Frontal cortex (tissue), 4 donors: ENCODE results near the gene FBXO39. TPM values are rescaled to one million over a fixed set of nuclear protein-coding genes. Genes with fewer than 3 reads are reported as not detected.
"Not testable (repeated sequence)": the region's sequence is repeated elsewhere in the genome, so short reads cannot be mapped to it uniquely, and the experiment has no call there.

Source experiments
- DNase-seq, 2 donors: peaks; one replicate each; pipeline ENCODE4 v3.0.0; 2012; ENCODE audit warnings: low spot score in 2 of 2
- FAIRE-seq: peaks from 2 replicates; lab custom pipeline; 2012; peaks lifted over from hg19 to GRCh38; lab: Jason Lieb, UNC
- total RNA-seq: library from RNA; depleted of rRNA; stranded (reverse); fragments of >200 nt; gene quantifications from one replicate; pipeline ENCODE4 v1.2.3, GENCODE V29; 2014
- donor health status: control.
- donor health status: control.
- donor health status: control.

Gene FBXO39
- total RNA-seq, 1 donor from 2014 or later = not detected

- DNase-seq = no peak
- FAIRE-seq = no peak
Measured at GRCh38 chr17:6787081-6787693, 11.2 kb downstream of the FBXO39 start.

- DNase-seq (no peak), FAIRE-seq (no peak)
Measured at GRCh38 chr17:6789146-6789545, 13.1 kb downstream of the FBXO39 start.

DNA sequence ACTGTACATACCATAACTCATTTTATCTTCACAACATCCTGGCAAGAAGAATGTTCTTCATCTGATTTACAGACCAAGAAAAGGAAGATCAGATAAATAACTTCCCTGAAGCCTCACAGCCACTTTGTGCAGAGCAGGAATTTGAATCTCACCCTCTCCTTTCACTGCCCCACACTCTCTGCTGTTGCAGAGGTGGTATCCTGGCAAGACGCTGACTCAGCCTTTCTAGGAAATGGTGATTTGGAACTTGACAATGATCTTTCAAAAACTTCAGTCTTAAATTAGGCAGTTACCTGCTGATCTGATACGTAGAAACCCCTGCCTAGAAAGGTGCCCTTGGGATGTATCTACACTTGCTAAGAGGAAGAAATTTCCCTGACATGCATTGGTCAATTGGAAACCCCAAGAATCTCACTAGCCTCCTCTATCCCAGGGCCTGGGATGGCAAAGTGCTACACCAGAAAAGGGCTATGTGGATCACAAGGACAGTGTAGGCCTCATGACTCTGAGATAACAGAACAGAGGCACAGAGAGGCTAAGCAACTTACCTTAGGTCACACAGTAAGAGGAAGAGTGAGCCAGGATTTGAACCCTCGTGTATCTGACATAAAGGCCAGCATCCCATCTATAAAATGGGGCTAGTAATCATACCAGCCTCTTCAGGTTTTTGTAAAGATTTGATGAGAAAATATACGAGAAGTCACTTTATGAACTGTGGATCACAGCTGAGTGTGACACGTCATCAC is 17.9 kb downstream of the FBXO39 start:
- no peak for FAIRE-seq
- no peak for DNase-seq

DNA sequence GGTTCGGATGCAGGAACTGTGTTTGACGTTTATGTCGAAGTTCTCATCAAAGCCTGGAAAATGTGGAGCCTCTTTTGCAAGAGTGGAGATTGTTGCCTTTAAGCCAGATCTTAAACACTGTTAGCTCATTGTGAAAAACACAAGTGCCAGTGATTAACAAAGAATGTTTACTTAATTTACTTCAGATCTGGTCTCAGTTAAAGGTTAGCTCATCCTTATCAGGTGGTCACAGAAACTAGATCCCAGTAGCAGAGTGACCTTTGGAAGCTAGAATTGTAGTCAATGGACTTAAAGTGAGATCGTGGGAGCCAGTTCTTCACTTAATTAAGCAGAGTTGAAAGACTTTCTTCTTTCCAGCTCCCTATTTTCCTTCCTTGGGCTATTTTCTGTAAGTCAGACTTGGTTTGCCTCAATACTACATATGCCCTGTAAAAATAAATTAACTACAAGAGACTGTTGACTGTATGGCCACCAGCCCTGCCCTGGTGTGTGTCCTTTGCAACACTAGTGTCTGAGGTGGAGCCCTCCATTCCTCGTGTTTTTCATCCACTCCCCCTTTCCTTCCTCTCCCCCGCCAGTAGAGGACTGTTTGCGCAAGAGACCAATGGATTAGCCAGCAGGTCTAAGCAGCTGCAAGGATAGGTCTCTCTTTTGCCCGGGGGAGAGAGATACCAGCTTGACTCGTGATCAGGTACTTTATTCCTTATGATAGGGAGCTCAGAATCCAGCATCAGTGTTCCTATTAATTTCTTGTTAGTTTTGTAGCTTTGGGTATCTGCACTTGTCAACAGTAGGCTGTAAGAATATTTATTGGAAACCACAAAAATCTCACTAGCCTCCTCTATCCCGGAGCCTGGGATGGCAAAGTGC is 20.2 kb downstream of the FBXO39 start:
- DNase-seq (no peak), FAIRE-seq (no peak)

DNA sequence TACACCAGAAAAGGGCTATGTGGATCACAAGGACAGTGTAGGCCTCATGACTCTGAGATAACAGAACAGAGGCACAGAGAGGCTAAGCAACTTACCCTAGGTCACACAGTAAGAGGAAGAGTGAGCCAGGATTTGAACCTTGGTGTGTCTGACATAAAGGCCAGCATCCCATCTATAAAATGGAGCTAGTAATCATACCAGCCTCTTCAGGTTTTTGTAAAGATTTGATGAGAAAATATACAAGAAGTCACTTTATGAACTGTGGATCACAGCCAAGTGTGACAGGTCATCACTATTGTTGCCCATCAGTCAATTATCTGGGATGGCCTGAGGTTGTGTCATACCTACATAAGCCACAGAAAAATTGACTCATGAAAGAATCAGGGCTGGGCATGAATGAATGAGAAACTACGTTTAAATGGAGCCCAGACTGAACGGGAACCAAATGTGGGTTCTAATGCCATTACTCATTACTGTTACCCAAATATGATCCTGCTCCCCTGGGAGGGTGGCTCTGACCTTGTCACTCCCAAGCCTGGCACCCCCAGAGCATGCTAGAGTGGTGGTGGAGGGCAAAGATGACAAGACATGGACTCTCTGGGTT is 21.0 kb downstream of the FBXO39 start:
- FAIRE-seq = no peak

DNA sequence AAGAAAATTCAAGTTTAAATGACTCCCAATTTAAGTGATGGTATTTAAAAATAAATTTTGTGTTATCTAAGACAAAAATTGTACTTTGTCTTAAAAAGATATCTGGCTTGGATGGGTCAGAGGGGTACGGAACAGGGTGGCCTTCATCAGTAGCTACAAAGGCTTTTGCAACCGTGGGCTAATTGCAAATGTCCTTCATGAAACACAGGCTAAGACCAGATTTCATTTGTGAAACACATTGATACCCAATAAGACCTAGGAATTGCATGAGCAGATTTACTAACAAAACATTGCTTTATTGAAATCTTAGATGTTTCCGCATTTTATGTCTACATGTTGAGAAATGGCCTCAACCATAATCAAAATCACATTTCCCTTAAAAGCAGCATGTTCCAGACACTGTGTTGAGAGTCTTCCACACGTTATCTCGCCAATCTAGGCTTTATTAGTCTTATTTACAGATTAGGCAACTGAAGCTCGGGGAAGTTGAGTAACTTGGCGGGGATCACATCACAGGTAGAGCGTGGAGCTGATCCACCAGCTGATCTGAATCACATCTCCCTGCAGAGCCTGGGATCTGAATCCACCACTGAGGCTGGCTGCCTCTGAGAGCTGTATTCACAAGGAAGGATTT is 21.8 kb downstream of the FBXO39 start:
- DNase-seq (no peak), FAIRE-seq (no peak)

More for the DNA sequence above, 21.0 kb downstream of the FBXO39 start:
- DNase-seq = no peak

DNA sequence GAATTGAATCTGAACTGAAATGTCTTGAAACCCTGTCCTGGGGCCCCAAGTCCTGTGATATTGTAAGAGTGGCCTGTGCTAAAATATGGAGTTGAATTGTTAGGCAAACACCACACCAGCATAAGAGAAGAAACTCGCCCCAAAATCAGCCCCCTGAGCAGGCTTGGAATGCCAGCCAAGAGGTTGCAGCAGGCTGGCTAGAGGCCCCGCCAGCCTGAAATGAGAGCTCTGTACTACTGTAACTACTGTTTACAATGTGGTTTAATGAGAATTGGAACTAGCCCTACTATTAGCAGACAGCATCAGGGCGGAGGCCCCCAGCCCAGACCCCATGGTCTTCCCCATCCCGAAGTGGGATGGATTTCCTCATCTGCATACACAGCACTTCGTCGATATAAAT is 23.7 kb downstream of the FBXO39 start:
- DNase-seq (no peak), FAIRE-seq (no peak)

DNA sequence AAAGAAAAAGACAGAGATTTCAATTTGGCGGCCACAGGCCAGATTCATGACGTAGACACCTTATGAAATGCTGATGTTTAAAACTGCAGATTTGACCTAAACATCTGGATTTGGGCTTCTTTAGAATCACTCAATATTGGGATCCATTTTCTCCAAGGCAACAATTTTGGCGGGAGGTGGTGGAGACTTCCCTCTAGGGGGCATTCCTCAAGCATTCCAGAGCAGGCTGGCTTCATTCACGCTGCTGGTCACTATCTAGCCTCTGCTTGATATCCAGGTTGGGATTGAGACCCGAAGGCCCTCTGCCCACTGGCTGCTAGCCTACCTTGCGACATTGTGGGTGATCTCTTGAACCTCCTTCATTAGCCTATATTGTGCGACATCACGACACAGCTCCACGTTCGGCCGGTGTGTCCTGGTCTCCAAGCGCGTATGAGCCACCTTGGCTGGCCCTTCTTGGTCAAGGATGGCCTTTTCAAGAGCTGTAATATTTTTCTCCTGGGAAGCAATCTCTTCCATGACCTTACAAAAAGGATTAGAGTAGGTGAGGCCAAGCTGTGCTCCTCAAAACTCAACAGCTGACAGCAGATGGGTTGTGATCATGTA is 24.5 kb downstream of the FBXO39 start:
- DNase-seq (no peak), FAIRE-seq (no peak)

- DNase-seq = no peak
- no peak for FAIRE-seq
Measured at GRCh38 chr17:6811510-6811909, 35.5 kb downstream of the FBXO39 start.

- FAIRE-seq = no peak
- no peak for DNase-seq
Measured at GRCh38 chr17:6812295-6812694, 36.3 kb downstream of the FBXO39 start.

DNA sequence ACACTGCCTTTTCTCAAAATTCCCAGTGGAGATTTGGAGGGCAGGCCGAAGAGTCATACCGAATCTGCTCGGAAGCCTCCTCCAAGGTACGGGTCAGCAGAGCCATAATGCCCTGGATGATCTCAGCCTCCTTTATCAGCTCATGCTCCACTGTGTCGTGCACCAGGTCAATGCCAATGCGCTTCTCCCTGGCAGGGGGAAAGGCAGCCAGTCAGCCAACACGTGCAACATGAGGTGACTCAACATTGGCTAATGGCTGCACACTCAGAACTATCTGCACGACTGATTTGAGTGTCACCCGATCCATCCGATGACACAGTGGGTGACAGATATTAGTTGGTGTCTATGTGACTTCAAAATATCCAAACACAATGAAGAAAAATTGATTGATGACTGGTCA is 39.8 kb downstream of the FBXO39 start:
- no peak for DNase-seq
- no peak for FAIRE-seq

GRCh38 chr17:6816368-6816767 is 40.4 kb downstream of the FBXO39 start:
- FAIRE-seq, DNase-seq: not testable (repeated sequence)

GRCh38 chr17:6818938-6819337 is 42.9 kb downstream of the FBXO39 start:
- FAIRE-seq = no peak
- DNase-seq = no peak

DNA sequence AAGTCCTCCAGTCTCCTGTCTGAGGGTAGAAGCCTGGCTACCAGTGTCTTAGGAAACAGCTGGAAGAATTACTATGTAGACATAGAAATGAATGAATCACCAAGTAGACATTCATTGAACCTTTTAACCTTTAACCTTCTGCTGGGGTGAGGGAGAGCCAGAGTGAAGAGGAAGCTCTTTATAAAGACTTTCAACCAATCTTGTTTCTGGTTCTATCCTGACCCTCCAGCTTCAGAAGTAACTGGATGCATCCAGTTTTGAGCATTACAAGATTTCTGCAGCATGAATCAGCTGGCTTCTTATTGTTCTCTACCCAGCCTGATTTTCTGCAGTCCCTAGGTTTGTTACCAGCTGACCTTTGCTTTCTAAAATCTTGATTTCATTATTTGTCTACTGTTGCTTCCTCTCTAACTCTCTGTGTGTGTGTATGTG is 47.0 kb downstream of the FBXO39 start:
- FAIRE-seq (no peak), DNase-seq (no peak)

GRCh38 chr17:6830383-6830986 is 54.5 kb downstream of the FBXO39 start:
- no peak for FAIRE-seq

DNA sequence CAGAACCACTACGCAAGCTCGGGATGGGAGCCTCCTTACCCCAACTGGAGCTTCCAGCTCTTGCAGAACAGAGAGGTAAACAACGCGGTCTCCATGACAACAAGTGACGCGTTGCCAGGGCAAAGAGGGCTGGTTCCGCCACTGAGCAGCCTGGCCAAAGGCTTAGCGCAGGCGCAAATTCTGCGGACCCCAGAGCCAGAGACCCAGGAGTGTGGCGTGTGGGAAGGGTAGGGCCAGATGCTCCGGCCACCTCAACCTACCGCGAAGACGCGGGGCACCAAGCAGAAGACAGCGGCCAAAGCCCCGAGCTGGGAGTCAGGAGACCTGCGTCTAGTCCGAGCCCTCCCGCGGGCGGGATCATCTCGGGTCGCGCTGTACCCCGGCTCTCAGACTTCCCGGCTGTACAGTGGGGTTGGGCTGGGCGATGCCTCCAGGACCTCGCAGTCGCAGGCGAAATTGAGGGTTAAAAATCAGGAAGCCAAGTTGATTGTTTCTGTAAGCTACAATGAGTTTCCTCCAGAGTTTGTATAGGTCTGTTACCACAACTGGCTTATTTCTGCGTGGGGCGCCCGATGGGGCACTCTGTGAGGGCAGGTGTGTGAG is 55.7 kb downstream of the FBXO39 start, which contains the start of gene TEKT1:
Gene TEKT1 (minus strand): TSS at position 69 of the 603 bp plus-strand sequence. CDS start 1,353 bp downstream, outside the sequence.
- no peak for FAIRE-seq
- DNase-seq = peak; percentile 19 to 74

More at GRCh38 chr17:6830383-6830986, 54.5 kb downstream of the FBXO39 start:
- DNase-seq = no peak
